NCI-H510A treated with DMSO at 0.1 percent for 48 hours (cell line): Measurements from ENCODE around the gene KCTD16.

Experiments
- DNase-seq: peaks from one replicate; lab custom pipeline; 2025; lab: John Stamatoyannopoulos, UW

KCTD16 gene

DNA sequence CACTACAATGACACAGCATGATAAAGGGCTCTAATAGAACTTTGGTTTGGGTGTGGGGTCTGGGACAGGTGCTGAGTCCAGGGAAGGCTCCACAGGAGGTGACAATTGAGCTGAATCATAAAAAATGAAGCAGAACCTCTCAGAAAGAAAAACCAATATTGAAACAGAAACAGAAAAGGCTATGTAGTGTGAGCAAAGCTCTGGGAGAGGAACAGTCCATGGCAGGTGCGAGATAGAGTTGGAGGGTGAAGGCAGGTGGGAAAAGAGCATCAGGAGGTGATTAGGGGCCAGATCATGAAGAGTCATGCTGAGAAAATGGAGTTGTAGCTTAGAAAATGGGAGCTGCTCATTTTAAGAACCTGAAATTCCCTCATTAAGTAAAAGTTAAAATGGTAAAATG, 164.9 kb downstream of the KCTD16 start:
- DNase-seq: peak; percentile 40

DNA sequence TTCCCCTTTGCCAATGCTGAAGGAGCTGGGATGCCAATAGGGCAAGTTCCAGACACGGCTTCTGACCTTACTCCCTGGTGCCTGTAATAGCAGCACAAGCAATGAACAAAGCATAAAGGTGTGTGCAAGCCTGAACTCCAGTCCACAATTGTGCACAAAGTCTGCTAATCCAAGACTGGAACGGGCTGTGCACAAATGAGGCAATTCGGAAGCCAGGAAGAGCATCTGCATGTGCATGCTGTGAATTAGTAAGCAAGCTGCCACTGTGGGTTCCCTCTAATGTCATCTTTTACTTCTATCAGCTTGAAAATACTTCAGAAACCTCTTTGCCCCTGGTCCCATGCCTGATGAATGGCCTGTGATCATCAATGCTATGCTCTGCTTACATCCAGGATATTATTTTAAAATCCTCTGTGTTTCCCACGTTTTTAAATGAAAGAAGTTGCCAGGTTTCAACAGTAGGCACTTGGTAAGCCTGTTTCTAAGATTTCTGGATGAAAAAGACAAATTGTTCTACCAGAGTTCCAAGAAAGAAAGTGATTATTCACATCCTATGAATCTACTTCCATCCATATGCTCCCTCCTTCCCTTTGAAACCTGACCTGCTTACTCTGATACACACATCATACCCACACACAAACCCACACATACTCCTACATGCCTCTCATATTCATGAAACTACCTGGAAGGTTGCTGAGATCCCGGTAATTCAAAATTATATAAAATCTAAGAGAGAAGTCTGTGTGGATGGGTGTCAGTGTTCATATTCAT, 165.7 kb downstream of the KCTD16 start:
- no peak for DNase-seq

DNA sequence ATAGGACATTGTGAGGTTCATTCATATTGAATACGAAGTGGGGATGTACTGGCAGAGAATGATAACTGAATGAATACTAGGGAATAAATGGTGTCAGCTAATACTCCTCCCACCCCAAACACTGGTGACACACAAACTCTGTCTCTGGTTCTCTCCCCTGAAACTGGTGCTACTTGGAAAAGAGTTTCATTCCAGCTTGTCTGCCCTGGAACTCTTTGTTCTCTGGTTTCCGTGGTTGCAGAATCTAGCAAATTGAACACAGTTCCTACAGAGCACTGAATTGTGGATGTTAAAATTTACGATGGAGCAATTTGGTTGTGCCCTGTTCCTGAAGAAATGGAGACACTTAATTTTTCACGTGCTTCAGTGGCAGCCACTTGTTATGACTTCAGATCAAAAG, 181.7 kb downstream of the KCTD16 start:
- no peak for DNase-seq

DNA sequence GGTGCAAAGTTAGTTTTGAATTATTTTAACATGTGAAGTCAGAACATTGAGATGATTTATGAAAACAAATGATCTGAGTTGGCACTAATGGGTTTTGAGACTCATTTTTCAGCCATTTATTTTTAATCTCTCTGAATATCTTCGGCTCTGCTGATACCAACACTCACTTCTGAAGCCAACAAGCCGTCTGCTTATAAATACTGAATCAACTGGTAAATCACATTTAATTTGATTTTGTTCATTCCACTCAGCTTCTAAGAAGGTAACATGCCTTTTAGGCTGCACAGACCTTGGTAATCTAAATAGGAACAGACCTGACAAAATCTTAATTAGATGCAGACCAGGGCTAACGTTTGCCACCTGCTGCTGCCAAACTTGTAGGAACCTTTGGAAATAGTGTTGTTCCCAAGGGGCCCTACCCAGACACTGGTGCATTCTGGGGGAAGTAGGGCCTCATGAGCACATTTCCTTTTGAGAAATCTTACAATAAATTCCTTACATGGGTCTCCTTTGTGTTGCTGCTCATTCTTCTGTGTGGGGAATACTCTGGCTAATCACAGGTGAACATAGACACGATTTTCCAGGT, 182.2 kb downstream of the KCTD16 start:
- DNase-seq: no peak

DNA sequence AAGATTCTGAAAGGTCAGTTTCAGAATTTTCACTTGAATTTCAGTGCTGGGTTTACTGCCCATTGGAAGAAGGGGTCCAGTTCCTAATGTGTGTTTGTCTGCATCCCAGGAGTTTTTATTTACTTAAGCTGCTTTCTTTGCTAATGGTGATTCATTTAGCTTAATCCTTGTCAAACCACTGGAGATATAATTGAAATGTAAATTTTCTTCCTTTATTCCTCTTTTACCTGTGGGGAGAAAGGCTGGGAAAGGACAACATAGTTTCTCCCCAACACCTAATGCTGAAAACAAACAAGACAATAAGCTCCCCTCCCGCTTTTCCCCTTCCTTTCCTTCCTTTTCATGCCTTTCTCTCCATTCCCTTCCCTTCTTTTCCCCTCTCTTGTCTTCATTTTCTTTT, 185.8 kb downstream of the KCTD16 start:
- DNase-seq: no peak

DNA sequence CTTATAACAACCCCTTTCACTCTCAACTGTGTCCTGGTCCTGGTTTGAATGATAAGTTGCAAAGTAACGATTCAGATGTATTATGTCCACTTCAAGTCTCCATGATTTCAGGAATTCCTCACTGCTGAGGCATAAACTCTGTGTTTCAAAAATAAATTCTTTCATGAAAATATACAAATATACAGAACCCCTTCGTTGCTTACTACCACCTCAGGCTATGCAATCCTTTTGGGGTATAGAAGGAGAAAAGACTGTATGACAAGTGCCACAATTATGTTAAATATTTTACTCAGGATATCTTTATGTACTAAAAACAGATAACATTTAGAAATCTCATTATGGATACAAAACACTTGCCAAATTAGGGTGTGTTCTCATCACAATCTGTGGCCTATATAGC, 190.7 kb downstream of the KCTD16 start:
- no peak for DNase-seq

DNA sequence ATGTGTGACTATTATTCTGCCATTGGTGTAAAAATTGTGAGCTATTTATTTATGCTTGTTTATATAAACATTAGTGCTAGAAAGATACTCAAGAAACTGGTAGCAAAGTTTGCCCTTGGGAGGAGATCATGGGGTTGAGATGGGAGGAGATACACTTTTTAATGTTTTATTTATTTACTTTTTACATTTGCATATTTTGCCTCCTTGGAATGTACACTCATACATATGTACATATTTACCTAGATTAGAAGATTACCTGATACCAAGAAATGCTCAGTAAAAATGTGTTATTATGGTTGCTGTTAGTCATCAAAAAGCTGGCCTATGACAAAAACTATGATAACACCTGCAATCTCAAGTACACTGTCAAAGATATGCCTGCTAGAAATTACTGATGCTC, 195.2 kb downstream of the KCTD16 start:
- no peak for DNase-seq

DNA sequence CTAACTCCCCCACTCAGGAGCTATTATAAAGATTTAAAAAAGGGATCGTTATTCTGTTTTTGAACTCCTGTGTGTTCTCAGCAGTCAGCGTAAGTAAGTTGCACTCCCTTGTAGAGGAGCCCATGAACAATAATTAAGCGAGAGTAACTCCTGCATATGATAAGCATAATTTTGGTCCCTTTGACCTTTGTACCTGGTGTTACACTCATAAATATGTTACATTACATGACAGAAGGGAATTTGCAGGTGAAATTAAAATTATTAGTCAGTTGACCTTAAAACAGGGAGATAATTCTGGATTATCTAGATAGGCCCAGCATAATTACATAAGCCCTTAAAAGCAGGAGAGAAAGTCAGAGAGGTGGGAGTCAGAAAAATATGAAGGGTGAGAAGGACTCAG, 197.3 kb downstream of the KCTD16 start:
- DNase-seq: no peak

DNA sequence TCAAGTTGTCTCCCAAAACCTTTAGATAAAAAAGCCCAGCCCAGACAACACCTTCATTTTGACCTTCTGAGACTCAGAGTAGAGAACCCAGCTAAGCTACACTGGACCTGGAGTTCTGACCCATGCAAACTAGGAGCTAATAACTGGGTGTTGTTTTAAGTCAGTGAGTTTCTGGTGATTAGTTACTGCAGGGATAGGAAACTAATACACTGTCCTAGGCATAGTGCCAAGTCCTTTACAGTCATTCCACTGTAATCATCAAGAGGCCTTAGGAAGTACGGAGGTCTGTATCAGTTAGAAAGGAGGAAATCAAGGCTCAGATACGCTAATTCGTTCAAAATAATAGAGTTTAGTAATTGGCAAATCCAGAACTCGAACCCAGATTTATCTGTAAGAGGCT, 197.9 kb downstream of the KCTD16 start:
- peak; percentile 23 for DNase-seq

DNA sequence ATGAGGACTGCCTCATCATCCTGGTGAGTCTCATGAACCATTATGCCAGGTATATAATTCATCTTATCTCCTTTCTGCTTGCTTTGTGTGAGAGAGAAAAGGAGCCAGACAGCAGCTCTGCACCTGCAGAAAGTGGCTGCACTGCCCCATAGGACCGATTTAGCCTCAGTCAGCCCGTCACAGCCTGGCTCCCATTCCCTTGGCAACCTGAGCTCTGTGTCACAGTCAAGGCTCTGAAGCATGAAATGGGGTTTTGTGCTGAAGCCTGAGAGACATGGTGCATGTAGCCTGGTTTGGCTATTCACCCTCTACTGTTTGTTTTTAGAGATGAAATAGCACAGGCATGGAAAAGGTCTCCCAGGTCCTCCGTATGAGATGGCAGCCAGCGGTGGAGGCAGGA, 198.3 kb downstream of the KCTD16 start:
- no peak for DNase-seq

DNA sequence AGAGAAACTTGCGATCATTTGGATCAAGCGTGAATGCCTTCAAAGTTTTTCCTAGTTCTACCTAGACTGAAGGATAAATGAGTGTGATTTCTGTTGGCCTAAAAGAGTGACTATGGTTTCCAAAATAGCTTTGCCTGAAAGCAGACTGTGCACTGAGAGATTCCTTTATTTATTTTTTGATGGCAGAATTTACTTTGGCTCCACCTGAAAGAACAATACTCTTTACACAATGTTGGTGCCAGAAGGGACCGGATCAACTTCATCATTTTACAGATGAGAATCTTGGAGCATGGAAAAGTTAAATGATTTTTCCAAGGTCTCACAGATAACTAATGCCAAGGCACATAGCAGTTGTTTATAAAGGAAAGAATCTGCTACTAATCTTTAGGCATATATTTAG, 199.6 kb downstream of the KCTD16 start:
- no peak for DNase-seq

DNA sequence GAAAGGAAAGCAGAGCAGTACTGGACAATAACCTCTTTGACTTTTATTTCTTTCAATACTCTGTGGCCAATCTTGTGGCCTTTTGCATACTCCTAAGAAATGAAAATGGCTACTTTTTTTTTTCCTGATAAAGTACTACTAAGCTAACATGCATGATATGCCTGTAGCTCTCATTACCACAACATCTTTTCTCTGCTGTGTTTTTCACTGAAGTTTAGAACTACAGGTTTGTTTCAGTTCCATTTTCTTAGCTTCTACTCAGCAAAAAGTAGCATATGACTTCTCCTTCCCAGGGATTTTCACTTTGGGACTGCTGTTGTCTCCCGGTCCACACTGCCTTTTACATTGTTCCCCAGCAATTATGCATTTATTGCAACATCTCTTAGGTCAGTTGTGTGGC, 204.0 kb downstream of the KCTD16 start:
- no peak for DNase-seq

DNA sequence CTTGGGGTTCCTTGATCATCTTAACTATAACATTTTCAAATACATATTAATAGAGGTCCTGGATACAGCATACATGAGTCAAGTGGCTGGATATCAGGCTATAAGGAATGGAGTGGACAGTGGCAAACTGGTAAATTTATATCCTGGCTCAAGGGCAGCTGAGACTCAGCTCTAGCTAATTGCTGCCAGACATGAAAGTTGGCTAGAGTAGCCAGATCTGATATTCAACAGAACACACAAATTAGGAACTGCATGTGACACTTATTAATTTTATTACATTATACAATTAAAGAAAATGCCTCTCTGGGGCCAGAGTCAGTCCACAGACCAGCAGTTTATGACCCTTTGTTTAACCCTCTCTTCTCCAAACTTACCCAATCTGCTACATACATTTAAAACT, 206.5 kb downstream of the KCTD16 start:
- no peak for DNase-seq

DNA sequence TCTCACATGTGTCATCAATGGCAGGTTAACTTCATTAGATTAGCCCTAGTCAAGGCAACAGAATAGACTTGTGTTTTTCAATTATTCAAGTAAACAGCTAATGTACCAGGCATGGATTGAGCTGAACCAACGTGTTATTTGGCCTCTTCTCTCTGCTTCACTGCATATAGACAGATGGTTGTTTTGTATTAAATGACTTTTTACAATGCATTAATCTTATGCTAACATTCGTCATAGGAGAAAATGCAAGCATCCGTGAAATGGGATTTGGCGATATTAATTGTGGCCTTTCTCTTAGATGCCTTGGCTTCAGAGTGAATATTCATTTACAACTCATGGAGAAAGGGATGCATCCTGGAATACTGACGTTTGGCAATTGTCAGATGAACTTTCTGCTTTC, 208.0 kb downstream of the KCTD16 start:
- DNase-seq: peak; percentile 8

DNA sequence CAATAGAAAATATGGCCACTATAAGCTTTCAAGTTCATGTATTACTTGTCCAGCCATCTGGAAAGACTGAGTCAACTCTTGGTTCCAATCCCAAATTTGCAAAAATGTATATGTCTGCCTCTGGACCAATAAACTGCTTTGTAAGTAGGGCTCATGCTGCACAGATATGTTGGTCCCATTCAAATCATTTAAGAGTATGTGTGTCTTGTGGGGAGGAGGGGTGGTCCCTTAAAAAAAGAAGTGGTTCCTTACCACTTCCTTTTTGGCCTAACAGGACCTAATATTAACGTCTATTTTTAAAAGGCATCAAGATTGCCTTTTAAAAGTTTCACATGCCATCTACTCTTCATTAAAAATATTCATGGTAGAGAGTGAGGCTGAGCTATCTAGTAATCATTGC, 214.9 kb downstream of the KCTD16 start:
- no peak for DNase-seq

DNA sequence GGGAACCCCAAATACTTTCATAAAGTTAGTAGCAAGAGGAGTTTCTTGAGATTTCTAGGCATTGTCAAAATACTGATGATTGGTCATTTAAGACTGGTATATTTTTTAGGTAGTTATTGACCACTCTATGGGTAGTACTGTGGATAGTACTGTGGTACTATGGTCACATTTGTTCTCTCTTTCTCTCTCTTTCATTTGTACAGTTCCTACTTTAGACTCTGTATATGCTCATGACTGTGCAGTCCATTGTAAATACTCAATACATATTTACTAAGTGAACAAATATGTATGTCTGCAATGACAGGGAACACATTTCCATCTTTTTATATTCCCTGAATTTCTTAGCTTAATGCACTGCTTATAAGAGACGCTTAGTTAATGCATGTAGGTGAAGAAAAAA, 215.6 kb downstream of the KCTD16 start:
- no peak for DNase-seq

DNA sequence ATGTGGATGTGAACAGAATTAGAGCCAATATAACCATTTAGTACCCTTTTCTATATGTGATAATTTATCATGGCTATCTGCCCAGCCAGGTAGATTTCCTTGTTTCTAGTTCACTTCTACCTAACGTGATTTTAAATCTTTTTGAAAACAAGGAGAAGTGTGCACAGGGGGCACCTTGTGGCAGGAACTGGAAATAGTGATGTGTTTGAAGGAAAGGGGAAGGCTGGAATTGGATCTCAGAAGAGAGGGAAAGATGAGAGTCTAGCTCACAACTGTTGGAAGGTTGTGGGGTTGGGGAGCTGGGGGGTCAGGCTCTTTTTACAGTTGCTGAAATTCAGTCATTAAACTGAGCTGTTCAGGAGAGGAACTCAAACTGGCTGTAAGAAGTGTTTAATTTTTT, 219.5 kb downstream of the KCTD16 start:
- DNase-seq: no peak

DNA sequence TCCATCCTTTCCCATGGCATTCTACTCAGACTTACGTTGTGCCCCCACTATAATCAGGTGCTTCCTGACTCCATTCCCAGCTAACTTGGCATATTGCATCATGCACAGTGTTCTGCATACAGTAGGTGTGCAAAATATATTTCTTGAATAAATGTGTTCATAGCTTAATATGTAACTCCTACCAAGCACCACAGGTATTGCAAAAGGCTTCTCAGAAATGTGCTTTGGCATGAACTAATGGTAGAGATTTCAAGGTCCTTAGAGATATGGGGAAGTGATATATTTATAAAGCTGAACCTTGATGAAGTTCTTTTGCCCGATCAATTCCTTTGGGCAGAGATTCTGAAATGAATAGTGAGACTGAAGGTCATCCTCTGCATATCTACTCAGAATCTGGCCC, 220.4 kb downstream of the KCTD16 start:
- no peak for DNase-seq

DNA sequence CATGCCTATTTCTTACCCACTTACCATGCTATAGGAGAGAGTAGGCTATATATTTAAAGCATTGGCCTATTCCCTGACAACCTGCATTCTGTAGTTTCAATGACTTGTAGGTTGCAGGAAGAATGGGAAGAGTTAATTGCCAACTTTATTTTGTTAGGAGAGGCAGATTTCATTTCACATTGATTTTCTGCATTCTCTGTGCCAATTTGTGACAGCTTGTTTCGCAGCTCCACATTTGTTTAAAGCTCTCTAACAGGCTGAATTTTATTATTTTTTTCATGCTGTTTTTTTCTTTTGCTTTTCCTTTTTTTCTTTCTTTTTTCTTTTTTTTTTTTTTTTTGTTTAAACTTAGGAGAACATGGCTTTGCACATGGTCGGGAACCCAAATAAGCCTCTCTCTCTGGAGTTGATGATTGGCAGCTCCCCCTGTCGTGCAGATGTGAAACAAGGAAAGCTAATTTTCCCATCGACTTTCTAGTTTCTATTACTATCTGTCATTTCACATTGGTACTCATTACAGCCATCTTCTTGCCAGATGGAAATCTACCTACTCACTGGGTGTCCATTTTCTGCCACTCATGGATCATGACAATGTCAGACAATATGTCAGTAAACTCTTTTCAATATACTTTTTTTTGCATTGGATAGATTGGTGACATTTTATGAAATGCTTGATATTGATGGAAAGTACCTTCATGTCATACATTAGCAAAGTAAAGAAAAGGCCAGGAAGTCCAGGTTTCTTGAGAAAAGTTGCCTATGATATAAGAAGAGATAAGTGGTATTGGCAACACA, 223.2 kb downstream of the KCTD16 start:
- no peak for DNase-seq

DNA sequence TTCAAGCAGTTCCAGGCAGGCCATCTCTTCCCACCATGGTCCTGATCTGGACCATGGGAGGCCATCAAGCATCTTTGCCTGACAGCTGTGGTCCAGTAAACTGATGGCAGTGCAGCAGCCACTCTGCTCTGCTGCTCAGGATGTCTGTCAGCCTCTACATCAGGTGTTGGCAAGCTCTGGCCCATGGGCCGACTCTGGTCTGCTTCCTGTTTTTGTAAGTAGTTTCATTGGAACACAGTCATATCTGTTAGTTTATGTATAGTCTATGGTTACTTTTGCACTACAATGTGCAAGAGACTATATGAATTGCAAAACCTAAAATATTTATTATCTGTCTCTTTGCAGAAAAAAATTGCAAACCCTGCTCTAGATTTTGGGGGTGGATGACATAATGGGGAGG, 225.0 kb downstream of the KCTD16 start:
- no peak for DNase-seq

DNA sequence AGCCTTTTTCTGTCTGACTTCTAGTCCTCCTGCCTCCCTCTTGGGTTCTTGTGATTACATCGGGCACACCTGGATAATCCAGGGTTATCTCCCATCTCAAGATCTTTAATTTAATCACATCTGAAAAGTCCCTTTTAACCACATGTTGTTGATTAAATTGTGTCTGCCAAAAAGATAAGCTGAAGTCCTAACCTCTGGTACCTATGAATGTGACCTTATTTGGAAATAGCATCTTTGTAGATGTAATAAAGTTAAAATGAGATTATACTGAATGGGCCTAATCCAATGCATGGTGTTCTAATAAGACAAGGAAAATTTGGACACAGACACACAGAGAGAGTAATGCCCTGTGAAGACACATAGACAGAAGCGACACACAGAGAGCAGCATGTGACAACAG, 232.4 kb downstream of the KCTD16 start:
- DNase-seq: no peak

DNA sequence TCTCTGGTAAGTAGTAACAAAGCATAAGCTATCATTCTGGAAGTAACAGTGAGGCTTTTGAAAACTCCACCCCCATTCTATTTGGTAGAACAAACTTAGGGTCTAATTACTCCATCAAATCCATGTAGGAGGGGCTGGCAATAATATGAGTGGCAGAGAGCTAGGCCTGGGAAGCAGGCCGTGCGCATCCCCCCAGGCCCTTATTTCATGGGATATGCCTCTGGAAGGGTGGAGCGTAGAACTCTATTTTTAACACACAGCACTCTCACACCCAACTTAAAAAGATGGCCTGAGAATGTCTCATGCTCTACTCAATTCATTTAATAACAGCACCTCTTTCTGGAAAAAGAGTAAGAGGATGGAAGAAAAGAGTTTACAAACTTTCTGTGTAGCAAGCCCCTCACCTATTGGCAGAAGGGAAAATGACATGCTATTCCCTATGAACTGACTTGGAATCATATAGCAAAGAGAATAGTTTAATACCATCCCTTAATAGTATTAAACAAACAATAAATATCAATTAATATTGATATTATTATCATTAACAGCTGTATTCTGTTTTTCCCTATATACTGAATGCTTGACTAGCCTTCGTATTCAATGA, 233.2 kb downstream of the KCTD16 start:
- DNase-seq: no peak

DNA sequence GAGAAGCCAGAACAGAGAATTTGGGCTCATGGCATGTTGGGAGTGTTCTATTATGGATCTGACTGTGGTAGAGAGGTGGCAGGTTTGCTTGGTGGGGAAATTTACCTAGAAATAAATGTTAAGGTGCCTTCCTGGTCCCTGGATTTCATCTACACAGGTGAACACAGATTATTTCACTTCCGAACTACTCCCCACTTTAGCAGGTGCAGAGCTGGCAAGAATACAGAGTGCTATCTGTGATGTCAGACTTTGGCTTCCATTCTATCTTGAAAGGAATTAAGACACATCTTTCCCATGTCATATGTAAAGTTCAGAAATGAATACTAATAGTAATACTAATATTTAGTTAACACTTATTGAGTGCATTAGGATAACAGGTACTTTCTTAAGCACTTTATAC, 234.0 kb downstream of the KCTD16 start:
- no peak for DNase-seq
